DND-41 (cell line): ENCODE data around the gene JAML.

Source experiments
- ATAC-seq: fragments of 200-7000 bp; cut with Tn5 transposase; 3 replicates; pipeline ENCODE4 v1.9.1; 2021; ENCODE audit warnings: low read depth; ENCODE audit not compliant: insufficient read depth
- DNase-seq: peaks from one replicate; pipeline ENCODE4 v3.0.0-alpha.2; 2020
- H2AFZ ChIP-seq: 2 replicates; pipeline ENCODE4 v1.6.0; 2012; ENCODE audit warnings: low read depth, low read length
- H3K27ac ChIP-seq: 2 replicates; pipeline ENCODE4 v1.5.1; 2012; ENCODE audit warnings: low read length, inconsistent platforms
- H3K27me3 ChIP-seq: fragments of 200-600 bp; sonication (generic); 2 replicates; pipeline ENCODE4 v1.6.0; 2012; ENCODE audit warnings: low read length, mild to moderate bottlenecking, inconsistent platforms; ENCODE audit not compliant: insufficient read depth, poor library complexity
- H3K36me3 ChIP-seq: 2 replicates; pipeline ENCODE4 v1.5.1; 2012; ENCODE audit warnings: low read length, inconsistent platforms; ENCODE audit not compliant: insufficient read depth
- H3K4me1 ChIP-seq: 2 replicates; pipeline ENCODE4 v1.5.1; 2012; ENCODE audit warnings: mild to moderate bottlenecking, low read length; ENCODE audit not compliant: insufficient read depth
- H3K4me2 ChIP-seq: 2 replicates; pipeline ENCODE4 v1.6.0; 2012; ENCODE audit warnings: mild to moderate bottlenecking, moderate library complexity, low read length, inconsistent platforms; ENCODE audit not compliant: insufficient read depth
- H3K4me3 ChIP-seq, 2 experiments: fragments of 200-600 bp in 1 of 2; shearing (Covaris generic) in 1 of 2; 2 replicates each; pipeline ENCODE4 v1.5.1; 2012 to 2016; ENCODE audit warnings: inconsistent platforms in 2 of 2, low read length in 2 of 2, mild to moderate bottlenecking in 2 of 2, low read depth in 1 of 2, moderate library complexity in 1 of 2
- H3K79me2 ChIP-seq: 2 replicates; pipeline ENCODE4 v1.6.0; 2012; ENCODE audit warnings: low read length, inconsistent platforms; ENCODE audit not compliant: insufficient read depth
- H3K9ac ChIP-seq: 2 replicates; pipeline ENCODE4 v1.6.0; 2012; ENCODE audit warnings: low read depth, mild to moderate bottlenecking, inconsistent platforms, low read length, moderate library complexity
- H3K9me3 ChIP-seq: 2 replicates; pipeline ENCODE4 v1.5.1; 2012; ENCODE audit warnings: low read length, moderate library complexity, mild to moderate bottlenecking, inconsistent platforms; ENCODE audit not compliant: insufficient read depth, severe bottlenecking
- H4K20me1 ChIP-seq: 2 replicates; pipeline ENCODE4 v1.6.0; 2012; ENCODE audit warnings: low read length; ENCODE audit not compliant: insufficient read depth
- EZH2 ChIP-seq: IDR thresholded peaks from 3 replicates; pipeline ENCODE4 v1.6.1; 2012; ENCODE audit warnings: borderline replicate concordance, low read depth, mild to moderate bottlenecking, moderate library complexity, low read length, inconsistent platforms; ENCODE audit not compliant: severe bottlenecking
- TF ChIP-seq, protein P1 (sequence below): IDR thresholded peaks from 2 replicates; pipeline ENCODE4 v1.5.1; 2012; ENCODE audit warnings: borderline replicate concordance, low read length, moderate library complexity, mild to moderate bottlenecking; ENCODE audit not compliant: poor library complexity, severe bottlenecking; ENCODE audit errors: extremely low read depth

The JAML gene

DNA sequence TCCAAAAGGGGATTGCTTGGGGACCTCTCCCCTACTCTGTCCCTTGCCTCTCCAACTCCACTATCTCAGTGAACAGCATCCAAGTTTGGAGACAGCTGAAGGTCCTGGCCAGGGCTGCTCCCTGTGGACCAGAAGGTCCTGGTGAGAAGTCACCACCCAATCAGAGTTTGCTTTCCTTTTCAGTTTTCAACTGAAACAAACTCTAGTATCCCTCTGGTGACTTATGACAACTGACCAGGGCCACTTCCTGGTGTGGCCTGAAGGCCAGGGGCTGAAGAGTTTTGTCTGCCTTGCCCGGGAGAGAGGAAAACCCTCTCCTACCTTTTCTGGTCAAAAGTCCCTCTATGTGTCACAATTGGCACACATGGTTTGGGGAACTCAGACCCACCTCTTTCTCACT, 5.1 kb downstream of the JAML start:
- H3K27ac ChIP-seq = no peak overlapping the region
- no peak for DNase-seq
- peaks cover 17% of the 10 kb centered on the region for H3K4me1 ChIP-seq
- no peaks in the 10 kb centered on the region for H3K9me3 ChIP-seq
- no peak overlapping the region; the same call in 1 of the 2 replicates for H2AFZ ChIP-seq
- H3K27me3 ChIP-seq = no peaks in the 10 kb centered on the region
- no peaks in the 10 kb centered on the region for H3K79me2 ChIP-seq
- H3K4me3 ChIP-seq = no peak overlapping the region
- H3K9ac ChIP-seq = no peak overlapping the region
- no peak for TF ChIP-seq EZH2
- TF ChIP-seq, protein P1, sequence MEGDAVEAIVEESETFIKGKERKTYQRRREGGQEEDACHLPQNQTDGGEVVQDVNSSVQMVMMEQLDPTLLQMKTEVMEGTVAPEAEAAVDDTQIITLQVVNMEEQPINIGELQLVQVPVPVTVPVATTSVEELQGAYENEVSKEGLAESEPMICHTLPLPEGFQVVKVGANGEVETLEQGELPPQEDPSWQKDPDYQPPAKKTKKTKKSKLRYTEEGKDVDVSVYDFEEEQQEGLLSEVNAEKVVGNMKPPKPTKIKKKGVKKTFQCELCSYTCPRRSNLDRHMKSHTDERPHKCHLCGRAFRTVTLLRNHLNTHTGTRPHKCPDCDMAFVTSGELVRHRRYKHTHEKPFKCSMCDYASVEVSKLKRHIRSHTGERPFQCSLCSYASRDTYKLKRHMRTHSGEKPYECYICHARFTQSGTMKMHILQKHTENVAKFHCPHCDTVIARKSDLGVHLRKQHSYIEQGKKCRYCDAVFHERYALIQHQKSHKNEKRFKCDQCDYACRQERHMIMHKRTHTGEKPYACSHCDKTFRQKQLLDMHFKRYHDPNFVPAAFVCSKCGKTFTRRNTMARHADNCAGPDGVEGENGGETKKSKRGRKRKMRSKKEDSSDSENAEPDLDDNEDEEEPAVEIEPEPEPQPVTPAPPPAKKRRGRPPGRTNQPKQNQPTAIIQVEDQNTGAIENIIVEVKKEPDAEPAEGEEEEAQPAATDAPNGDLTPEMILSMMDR = no peak
- ATAC-seq = no peak
- no peaks in the 10 kb centered on the region for H3K36me3 ChIP-seq
- no peaks in the 10 kb centered on the region for H4K20me1 ChIP-seq
- H3K4me2 ChIP-seq = no peak overlapping the region

GRCh38 chr11:118219244-118219643, 5.6 kb downstream of the JAML start:
- Histone ChIP-seq H2AFZ (no peak overlapping the region; the same call in 1 of the 2 replicates), H3K9ac (no peak overlapping the region)
- TF ChIP-seq EZH2 = no peak
- TF ChIP-seq, protein P1 = no peak

GRCh38 chr11:118217575-118217974, 7.2 kb downstream of the JAML start:
- Histone ChIP-seq H3K27ac (no peak overlapping the region), H3K27me3 (no peaks in the 10 kb centered on the region), H3K4me3 (no peak overlapping the region), H3K4me1 (peaks cover 4% of the 10 kb centered on the region; the same call in 1 of the 2 replicates), H3K9ac (no peak overlapping the region), H3K9me3 (no peaks in the 10 kb centered on the region), H3K79me2 (no peaks in the 10 kb centered on the region), H3K4me2 (no peak overlapping the region), H2AFZ (no peak overlapping the region), H3K36me3 (no peaks in the 10 kb centered on the region), H4K20me1 (no peaks in the 10 kb centered on the region)
- ATAC-seq (no peak), DNase-seq (no peak)
- TF ChIP-seq EZH2 = no peak
- TF ChIP-seq, protein P1 = no peak

More at GRCh38 chr11:118219244-118219643, 5.6 kb downstream of the JAML start:
- Histone ChIP-seq H3K9me3 (no peaks in the 10 kb centered on the region), H3K4me2 (no peak overlapping the region), H3K27me3 (no peaks in the 10 kb centered on the region), H3K4me1 (peaks cover 12% of the 10 kb centered on the region), H3K4me3 (no peak overlapping the region), H3K27ac (no peak overlapping the region), H3K79me2 (no peaks in the 10 kb centered on the region), H3K36me3 (no peaks in the 10 kb centered on the region), H4K20me1 (no peaks in the 10 kb centered on the region)
- no peak for DNase-seq
- ATAC-seq = no peak
